ENCODE measurements around the gene TWIST2. TPM values are rescaled to one million over a fixed set of nuclear protein-coding genes. Genes with fewer than 3 reads are reported as not detected.

Gene TWIST2
- total RNA-seq, 4 donors from 2014 or later, result 10.4 to 30.1 (median 20.8) TPM

DNA sequence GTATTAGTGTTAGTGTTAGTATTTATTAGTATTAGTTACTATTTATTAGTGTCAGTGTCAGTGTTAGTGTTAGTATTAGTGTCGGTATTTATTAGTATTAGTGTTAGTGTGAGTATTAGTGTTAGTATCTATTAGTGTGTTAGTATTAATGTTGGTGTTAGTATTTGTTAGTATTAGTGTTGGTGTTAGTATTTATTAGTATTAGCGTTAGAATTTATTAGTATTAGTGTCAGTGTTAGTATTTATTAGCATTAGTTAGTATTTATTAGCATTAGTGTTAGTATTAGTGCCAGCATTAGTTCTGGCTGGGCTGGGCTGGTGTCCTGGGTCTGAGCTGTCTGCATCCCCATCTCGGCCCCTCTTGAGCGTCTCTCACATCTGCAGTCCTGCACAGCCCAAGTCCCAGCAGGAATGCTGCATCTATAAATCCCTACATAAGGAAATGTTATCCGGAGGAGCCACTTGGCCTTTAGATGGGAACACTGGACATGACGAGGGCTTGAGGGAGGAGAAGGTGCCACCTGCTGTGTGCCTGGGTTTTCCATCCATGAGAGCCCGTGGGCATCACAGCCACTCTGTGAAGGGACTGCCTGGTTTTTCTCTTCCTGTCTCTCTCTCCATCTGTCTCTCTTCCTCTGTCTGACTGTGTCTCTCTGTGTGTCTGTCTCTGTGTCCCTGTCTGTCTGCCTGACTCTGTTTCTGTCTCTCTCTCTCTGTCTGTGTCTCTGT, 33.6 kb downstream of the TWIST2 start:
- 77 to 90% methylated on average over 7 of the region's 7 CpGs for WGBS, 2 donors
- H3K9me3 ChIP-seq, result no peaks in the 10 kb centered on the region
- intact Hi-C loops (cut with DNase I), result loop anchor here (5.0 kb wide), 1 partner anchor 46 kb away; no protein-coding TSS in a partner anchor
- no peak for DNase-seq
- H3K4me1 ChIP-seq, result peaks cover 0 to 2% of the 10 kb centered on the region in 2 donors
- no peaks in the 10 kb centered on the region for H3K36me3 ChIP-seq
- TF ChIP-seq, protein P1, sequence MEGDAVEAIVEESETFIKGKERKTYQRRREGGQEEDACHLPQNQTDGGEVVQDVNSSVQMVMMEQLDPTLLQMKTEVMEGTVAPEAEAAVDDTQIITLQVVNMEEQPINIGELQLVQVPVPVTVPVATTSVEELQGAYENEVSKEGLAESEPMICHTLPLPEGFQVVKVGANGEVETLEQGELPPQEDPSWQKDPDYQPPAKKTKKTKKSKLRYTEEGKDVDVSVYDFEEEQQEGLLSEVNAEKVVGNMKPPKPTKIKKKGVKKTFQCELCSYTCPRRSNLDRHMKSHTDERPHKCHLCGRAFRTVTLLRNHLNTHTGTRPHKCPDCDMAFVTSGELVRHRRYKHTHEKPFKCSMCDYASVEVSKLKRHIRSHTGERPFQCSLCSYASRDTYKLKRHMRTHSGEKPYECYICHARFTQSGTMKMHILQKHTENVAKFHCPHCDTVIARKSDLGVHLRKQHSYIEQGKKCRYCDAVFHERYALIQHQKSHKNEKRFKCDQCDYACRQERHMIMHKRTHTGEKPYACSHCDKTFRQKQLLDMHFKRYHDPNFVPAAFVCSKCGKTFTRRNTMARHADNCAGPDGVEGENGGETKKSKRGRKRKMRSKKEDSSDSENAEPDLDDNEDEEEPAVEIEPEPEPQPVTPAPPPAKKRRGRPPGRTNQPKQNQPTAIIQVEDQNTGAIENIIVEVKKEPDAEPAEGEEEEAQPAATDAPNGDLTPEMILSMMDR (IDR thresholded peaks at IDR 0.05), result no peak
- TF ChIP-seq POLR2A (IDR thresholded peaks at IDR 0.05), result no peak
- H3K4me3 ChIP-seq (replicated peaks in 1 of 3), result no peak overlapping the region
- no peak overlapping the region for H3K27ac ChIP-seq
- no peaks in the 10 kb centered on the region for H3K27me3 ChIP-seq

DNA sequence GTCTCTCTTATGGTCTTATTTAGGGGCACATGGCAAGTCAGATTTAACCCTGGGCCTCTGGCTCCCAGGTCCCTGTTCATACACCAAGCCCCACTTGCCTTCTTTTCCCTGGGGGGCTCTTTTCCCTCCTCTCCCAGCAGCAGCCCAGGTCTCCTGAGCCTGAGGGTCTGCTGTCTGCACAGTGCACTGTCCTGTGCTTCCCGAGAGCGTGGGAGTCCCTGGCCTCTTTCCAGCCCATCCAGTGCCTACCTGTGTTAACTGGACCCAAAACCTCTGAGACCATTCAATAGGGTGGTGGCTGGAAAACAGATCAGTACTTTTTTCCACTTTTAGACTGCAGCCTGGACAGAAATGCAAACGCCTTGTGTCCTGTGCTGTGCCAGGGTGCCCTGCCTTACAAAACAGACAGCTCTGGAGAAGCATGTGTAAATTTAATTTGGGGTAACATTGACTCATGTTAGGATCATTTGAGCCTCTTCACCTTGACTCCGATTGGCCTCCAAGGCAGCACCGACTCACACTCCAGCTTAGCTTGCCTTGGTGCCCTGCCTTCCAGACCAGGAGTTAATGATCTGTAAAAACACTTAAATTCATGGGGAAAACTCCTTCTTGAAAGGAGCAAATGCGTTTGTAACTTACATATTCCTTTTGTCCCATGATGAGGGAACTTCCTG, 34.3 kb downstream of the TWIST2 start:
- Histone ChIP-seq H3K4me3 (replicated peaks in 1 of 3) (no peak overlapping the region), H3K27me3 (no peaks in the 10 kb centered on the region), H3K27ac (peak overlapping the region in 1 of 3 donors; percentile 7), H3K4me1 (peaks cover 0 to 5% of the 10 kb centered on the region in 2 donors), H3K36me3 (no peaks in the 10 kb centered on the region), H3K9me3 (no peaks in the 10 kb centered on the region)
- intact Hi-C loops (cut with DNase I), result loop anchor here (5.0 kb wide), 1 partner anchor 45 kb away; no protein-coding TSS in a partner anchor
- DNase-seq, result no peak
- TF ChIP-seq, protein P1 (IDR thresholded peaks at IDR 0.05), result no peak
- TF ChIP-seq POLR2A (IDR thresholded peaks at IDR 0.05), result no peak
- WGBS, 2 donors, result 66 to 72% methylated on average over 6 of the region's 6 CpGs

DNA sequence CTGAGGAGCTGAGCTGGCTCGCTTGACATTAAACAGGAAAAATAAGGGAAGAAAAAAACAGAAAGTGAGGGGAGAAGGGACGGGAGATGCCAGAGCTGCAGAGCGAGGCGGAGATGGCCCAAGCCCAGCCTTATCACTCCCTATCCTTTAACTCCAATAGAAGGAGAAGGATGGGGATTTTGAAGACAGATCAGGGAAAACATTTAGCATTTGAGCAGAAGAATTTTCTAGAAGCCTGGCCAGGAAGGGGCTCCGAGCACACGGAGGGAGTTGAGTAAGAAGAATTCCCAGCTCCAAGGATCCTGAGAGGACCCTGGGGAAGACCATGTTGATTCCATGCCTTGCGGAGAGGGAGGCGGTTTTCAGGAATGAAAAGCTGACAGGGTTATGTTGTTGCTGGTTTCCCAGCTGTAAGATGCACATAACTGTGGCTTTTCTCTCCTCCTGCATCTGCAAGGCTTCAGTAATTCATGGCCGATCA, 35.6 kb downstream of the TWIST2 start:
- Histone ChIP-seq H3K9me3 (no peaks in the 10 kb centered on the region), H3K27ac (peak overlapping the region in 1 of 3 donors; percentile 2), H3K4me1 (peaks cover 0 to 5% of the 10 kb centered on the region in 2 donors), H3K36me3 (no peaks in the 10 kb centered on the region), H3K27me3 (no peaks in the 10 kb centered on the region), H3K4me3 (replicated peaks in 1 of 3) (no peak overlapping the region)
- TF ChIP-seq, protein P1 (IDR thresholded peaks at IDR 0.05), result no peak
- TF ChIP-seq POLR2A (IDR thresholded peaks at IDR 0.05), result no peak
- 69 to 76% methylated on average over 9 of the region's 9 CpGs for WGBS, 2 donors
- intact Hi-C loops (cut with DNase I), result loop anchor here (5.0 kb wide), 1 partner anchor 44 kb away; no protein-coding TSS in a partner anchor
- DNase-seq, result no peak

DNA sequence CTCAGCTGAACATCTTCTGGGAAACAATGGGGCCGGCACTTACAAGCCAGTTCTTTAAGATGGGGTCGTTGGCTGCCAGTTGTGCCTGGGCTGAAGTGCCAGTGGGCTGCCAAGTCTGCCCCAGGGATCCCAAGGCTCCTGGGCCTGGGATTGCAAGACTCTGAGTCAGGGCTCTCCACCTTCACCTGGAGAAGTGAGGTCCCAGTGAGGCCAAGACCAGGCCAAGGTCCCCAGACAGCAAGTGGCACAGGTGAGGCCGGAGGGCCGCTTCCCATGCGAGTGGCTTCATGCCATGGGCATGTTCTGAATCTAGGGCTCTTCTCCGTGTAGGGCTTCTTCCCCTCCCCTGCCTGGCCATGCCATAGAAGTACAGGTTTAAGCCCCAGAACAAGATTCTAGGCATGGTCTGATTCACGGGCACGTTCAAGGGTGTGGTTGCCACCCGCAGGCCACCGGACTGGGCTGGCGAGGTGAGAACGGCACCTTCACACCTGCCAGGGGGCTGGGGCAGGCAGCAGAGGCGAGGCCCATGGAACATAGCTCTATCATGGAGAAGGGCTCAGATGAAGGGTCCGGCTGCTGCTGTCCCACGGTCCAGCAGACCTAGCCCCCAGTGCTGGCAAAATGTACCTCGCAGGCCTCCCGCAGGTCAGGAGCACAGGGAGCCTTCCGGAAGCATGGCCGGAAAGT, 36.4 kb downstream of the TWIST2 start:
- Histone ChIP-seq H3K27me3 (no peaks in the 10 kb centered on the region), H3K4me1 (peaks cover 0 to 5% of the 10 kb centered on the region in 2 donors), H3K4me3 (replicated peaks in 1 of 3) (no peak overlapping the region), H3K36me3 (no peaks in the 10 kb centered on the region), H3K27ac (no peak overlapping the region), H3K9me3 (no peaks in the 10 kb centered on the region)
- TF ChIP-seq, protein P1 (IDR thresholded peaks at IDR 0.05), result no peak
- TF ChIP-seq POLR2A (IDR thresholded peaks at IDR 0.05), result no peak
- no peak for DNase-seq
- intact Hi-C loops (cut with DNase I), result loop anchor here (5.0 kb wide), 1 partner anchor 43 kb away; no protein-coding TSS in a partner anchor
- 79 to 80% methylated on average over 10 to 12 of the region's 19 CpGs for WGBS, 2 donors

All from thyroid gland (tissue), 4 donors.